Fibroblast of pulmonary artery (primary cell): ENCODE data around the gene WWOX.

Experiments used
- DNase-seq: peaks from one replicate; pipeline ENCODE4 v3.0.0-alpha.2; 2010; ENCODE audit warnings: low read depth
- H3K4me3 ChIP-seq: replicated peaks from 2 replicates; pipeline ENCODE4 v1.5.1; 2011; ENCODE audit warnings: low read depth, mild to moderate bottlenecking, control low read depth, low read length, moderate library complexity
- TF ChIP-seq, protein P1 (sequence below): IDR thresholded peaks from 2 replicates; pipeline ENCODE4 v1.5.1; 2011; ENCODE audit warnings: mild to moderate bottlenecking, control low read depth, low read length, inconsistent platforms; ENCODE audit errors: missing control alignments

The WWOX gene

DNA sequence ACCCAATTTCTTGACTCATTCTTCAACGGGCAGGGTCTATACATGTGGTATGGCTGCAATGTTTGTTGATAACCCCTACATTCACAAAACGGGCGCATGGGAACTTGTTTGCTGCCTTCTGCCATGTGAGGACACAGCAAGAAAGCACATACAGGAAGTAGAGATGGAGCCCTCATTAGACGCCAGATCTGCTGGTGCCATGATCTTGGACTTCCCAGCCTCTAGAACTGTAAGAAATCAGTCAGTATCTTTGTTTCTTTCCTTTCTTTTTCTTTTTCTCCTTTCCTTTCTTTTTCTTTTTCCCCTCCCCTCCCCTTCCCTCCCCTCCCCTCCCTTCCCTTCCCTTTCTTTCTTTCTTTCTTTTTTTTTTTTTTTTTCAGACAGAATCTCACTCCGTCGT, 165.2 kb downstream of the WWOX start:
- H3K4me3 ChIP-seq, result no peak overlapping the region
- no peak for DNase-seq
- TF ChIP-seq, protein P1, sequence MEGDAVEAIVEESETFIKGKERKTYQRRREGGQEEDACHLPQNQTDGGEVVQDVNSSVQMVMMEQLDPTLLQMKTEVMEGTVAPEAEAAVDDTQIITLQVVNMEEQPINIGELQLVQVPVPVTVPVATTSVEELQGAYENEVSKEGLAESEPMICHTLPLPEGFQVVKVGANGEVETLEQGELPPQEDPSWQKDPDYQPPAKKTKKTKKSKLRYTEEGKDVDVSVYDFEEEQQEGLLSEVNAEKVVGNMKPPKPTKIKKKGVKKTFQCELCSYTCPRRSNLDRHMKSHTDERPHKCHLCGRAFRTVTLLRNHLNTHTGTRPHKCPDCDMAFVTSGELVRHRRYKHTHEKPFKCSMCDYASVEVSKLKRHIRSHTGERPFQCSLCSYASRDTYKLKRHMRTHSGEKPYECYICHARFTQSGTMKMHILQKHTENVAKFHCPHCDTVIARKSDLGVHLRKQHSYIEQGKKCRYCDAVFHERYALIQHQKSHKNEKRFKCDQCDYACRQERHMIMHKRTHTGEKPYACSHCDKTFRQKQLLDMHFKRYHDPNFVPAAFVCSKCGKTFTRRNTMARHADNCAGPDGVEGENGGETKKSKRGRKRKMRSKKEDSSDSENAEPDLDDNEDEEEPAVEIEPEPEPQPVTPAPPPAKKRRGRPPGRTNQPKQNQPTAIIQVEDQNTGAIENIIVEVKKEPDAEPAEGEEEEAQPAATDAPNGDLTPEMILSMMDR, result no peak

DNA sequence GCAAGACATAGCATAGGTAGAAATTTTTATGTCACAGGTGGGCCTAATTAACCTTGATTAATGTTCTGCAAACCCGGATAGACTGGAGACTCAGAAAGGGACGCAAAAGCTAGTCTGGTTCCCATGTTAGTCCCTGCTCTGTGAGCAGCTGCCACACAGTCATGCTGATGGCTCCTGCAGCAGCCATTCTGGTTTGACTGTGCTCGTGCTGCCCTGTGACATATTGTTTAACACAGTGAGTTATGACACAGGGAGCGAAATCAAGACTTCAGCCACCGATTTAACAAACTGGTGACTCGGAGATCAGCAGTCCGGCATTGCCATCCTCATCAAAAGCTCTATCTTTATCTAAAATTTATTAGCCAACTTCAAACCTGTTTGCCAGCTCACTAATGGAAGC, 169.8 kb downstream of the WWOX start:
- no peak overlapping the region for H3K4me3 ChIP-seq
- TF ChIP-seq, protein P1, result no peak
- no peak for DNase-seq

DNA sequence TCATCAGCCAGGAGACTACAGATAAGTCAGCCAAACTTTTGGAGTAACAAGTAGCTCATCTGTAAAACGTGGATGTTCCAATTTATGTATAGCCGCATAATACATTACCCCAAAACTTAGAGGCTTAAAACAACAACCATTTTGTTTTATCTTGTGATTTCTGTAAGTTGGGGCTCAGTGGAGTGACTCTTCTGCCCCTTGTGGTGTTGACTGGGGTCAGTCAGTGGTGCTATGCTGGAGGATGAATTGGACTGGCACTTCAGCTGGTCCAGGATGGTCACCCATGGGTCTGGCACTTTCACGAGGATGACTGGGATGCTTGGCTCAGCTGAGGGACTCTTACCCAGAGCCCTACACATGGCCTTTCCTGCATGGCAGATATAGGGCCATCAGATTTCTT, 172.5 kb downstream of the WWOX start:
- no peak for DNase-seq
- TF ChIP-seq, protein P1, result no peak
- no peak overlapping the region for H3K4me3 ChIP-seq

DNA sequence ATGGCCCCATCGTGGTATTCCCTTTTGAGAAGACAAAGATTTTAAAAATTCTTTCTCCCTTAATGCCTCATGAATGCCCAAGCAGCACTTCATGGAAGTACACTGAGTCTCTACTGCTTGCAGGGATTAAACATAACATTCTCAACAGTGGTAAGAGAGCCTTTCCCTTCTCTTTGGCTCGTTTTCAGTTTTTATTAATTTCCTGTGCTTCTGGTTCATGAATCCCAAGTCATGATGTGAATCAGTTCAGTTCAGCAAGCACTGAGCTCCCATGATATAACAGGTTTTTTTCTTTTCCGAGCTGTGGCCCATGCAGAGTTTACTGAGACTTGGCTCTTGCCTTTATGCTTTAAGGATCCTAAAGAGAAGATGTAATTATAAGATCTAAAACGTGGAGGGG, 175.3 kb downstream of the WWOX start:
- no peak for DNase-seq
- H3K4me3 ChIP-seq, result no peak overlapping the region
- TF ChIP-seq, protein P1, result no peak

DNA sequence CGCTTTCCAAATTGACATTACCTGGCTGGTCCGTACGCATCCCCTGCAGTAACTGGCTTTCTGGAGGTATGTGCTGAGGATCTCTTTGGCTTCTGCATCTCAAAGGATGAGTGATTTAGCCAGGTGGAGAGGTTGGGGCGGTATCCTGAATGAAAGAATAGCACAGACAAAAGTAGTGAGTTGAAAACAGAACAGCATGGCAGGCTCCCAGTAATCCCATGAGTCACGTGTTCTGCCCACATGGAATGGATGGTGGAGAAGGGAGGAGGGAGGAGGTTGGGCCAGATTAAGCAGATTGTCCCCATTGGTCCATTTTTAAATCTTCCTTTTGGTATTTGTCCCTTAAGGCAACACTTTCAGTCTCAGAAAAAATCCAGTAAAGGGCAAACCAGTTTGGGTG, 176.0 kb downstream of the WWOX start:
- no peak overlapping the region for H3K4me3 ChIP-seq
- TF ChIP-seq, protein P1, result no peak
- DNase-seq, result no peak

DNA sequence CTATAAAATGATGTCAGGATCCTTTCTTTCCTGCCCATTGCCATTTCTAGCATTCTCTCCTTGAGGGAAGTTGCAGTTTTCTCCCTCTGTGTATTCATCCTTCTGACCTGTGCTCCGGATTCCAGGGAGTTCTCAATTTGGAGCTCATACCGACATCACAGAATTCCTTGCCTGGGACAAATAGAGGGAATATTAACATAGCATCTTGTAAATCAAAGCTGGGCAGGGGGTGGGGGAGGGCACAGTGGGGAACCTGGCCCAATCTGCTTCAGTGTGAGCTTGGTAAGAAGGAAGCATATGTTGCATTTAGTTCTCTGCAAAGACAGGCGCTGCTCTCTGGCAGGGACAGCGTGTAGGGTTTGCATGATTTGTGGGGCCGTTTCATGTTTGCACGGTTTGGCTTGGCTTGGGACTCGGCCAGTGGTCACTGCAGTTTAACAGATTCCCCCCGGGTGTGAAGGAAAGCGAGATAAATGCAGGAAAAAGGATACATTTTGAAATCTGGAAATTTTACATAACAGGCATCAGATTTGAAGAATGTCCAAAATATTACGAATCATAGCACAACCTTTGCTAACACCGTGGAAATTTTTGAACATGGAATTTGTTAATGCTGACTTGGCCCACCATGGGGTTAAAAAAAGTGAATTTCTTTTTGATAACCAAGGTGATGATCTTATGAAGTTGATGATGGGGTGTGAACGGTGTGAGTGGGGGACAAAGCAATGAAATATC, 178.0 kb downstream of the WWOX start:
- no peak overlapping the region for H3K4me3 ChIP-seq
- TF ChIP-seq, protein P1, result no peak
- no peak for DNase-seq

DNA sequence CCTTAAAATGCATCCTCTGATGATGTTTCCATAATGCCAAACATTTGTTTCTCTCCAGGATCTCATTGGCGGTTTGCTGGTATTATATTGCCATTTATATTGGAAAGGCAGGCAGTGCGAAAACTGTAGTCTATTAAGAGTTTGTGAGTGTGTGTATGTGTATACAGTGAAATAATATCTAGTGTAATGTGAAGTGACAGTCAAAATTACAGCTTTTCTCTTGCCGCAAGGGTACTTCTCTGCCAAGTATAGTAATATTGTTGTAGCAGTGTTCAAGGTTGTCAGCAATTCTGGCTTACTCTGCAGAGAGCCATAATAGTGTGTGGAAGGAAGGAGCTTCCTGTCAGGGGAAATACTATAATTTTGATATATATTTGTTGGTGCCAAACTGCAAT, 178.6 kb downstream of the WWOX start:
- TF ChIP-seq, protein P1, result no peak
- no peak for DNase-seq
- no peak overlapping the region for H3K4me3 ChIP-seq
